Neural cell (in vitro differentiated cells): ENCODE results near the gene CAST. TPM values are rescaled to one million over a fixed set of nuclear protein-coding genes. Genes with fewer than 3 reads are reported as not detected.

Experiments used
- H2AFZ ChIP-seq: fragments of 200-600, 300-800 bp; sonication (generic), shearing (Covaris generic); 2 replicates; pipeline ENCODE4 v1.6.0; 2014; ENCODE audit warnings: low read depth, mild to moderate bottlenecking, antibody characterized with exemption, low read length, moderate library complexity
- H3F3A ChIP-seq: fragments of 200-600 bp; shearing (Covaris generic); 2 replicates; pipeline ENCODE4 v1.6.1; 2016; ENCODE audit warnings: mild to moderate bottlenecking, moderate library complexity, mixed read lengths, antibody characterized with exemption, low read length; ENCODE audit not compliant: insufficient read depth, poor library complexity, severe bottlenecking
- H3K27ac ChIP-seq: fragments of 200-600, 300-800 bp; sonication (generic), shearing (Covaris generic); 2 replicates; pipeline ENCODE4 v1.5.1; 2014; ENCODE audit warnings: mild to moderate bottlenecking, low read length, moderate library complexity
- H3K27me3 ChIP-seq: fragments of 300-800, 200-600 bp; sonication (generic), shearing (Covaris generic); 2 replicates; pipeline ENCODE4 v1.6.0; 2014; ENCODE audit warnings: mild to moderate bottlenecking, low read depth, low read length, moderate library complexity; ENCODE audit not compliant: insufficient read depth
- H3K36me3 ChIP-seq: fragments of 300-800, 200-600 bp; sonication (generic), shearing (Covaris generic); 2 replicates; pipeline ENCODE4 v1.5.1; 2014; ENCODE audit warnings: mild to moderate bottlenecking, antibody characterized with exemption, low read length, moderate library complexity; ENCODE audit not compliant: insufficient read depth
- H3K4me2 ChIP-seq: fragments of 300-800, 200-600 bp; sonication (generic), shearing (Covaris generic); 2 replicates; pipeline ENCODE4 v1.6.0; 2014; ENCODE audit warnings: mild to moderate bottlenecking, low read length
- H3K4me3 ChIP-seq: fragments of 300-800, 200-600 bp; sonication (generic), shearing (Covaris generic); 2 replicates; pipeline ENCODE4 v1.5.1; 2014; ENCODE audit warnings: mild to moderate bottlenecking, low read length, moderate library complexity
- H3K79me2 ChIP-seq: fragments of 200-600 bp; shearing (Covaris generic); replicated peaks from 2 replicates; pipeline ENCODE4 v1.6.0; 2014; ENCODE audit warnings: mild to moderate bottlenecking, low read length, moderate library complexity; ENCODE audit not compliant: insufficient read depth
- H3K9ac ChIP-seq: fragments of 300-800, 200-600 bp; sonication (generic), shearing (Covaris generic); 2 replicates; pipeline ENCODE4 v1.6.1; 2016; ENCODE audit warnings: mild to moderate bottlenecking, low read length, mixed read lengths
- H3K9me2 ChIP-seq: fragments of 200-600 bp; shearing (Covaris generic); 2 replicates; pipeline ENCODE4 v1.6.1; 2016; ENCODE audit warnings: mild to moderate bottlenecking, low read length, mixed read lengths; ENCODE audit not compliant: insufficient read depth
- H3K9me3 ChIP-seq: fragments of 200-600, 300-800 bp; sonication (generic), shearing (Covaris generic); 2 replicates; pipeline ENCODE4 v1.6.1; 2016; ENCODE audit warnings: mild to moderate bottlenecking, mixed run types, low read length, moderate library complexity, mixed read lengths
- H4K20me1 ChIP-seq: fragments of 200-600 bp; shearing (Covaris generic); 2 replicates; pipeline ENCODE4 v1.6.1; 2016; ENCODE audit warnings: mild to moderate bottlenecking, mixed run types; ENCODE audit not compliant: insufficient read depth
- EP300 ChIP-seq: fragments of 450-650 bp; conservative IDR thresholded peaks from 2 replicates; pipeline ENCODE4 v1.6.1; 2014; ENCODE audit warnings: antibody characterized with exemption, mild to moderate bottlenecking, moderate library complexity; ENCODE audit not compliant: poor library complexity, severe bottlenecking
- EZH2 ChIP-seq: fragments of 200-600, 300-800 bp; shearing (Covaris generic), sonication (generic); IDR thresholded peaks from 2 replicates; pipeline ENCODE4 v1.6.1; 2014; ENCODE audit warnings: antibody characterized with exemption, low read length, borderline replicate concordance, mild to moderate bottlenecking; ENCODE audit not compliant: insufficient read depth, poor library complexity, severe bottlenecking
- MXI1 ChIP-seq: fragments of 450-650 bp; conservative IDR thresholded peaks from 2 replicates; pipeline ENCODE4 v1.6.1; 2014; ENCODE audit warnings: antibody characterized with exemption, mild to moderate bottlenecking; ENCODE audit not compliant: poor library complexity, severe bottlenecking
- POLR2AphosphoS5 ChIP-seq: IDR thresholded peaks from 2 replicates; pipeline ENCODE4 v1.6.1; 2012
- RAD21 ChIP-seq: fragments of 450-650 bp; conservative IDR thresholded peaks from 2 replicates; pipeline ENCODE4 v1.6.1; 2014; ENCODE audit warnings: antibody characterized with exemption, mild to moderate bottlenecking, moderate library complexity
- REST ChIP-seq: IDR thresholded peaks from 2 replicates; pipeline ENCODE4 v1.6.1; 2012; ENCODE audit warnings: borderline replicate concordance
- SMC3 ChIP-seq: fragments of 450-650 bp; conservative IDR thresholded peaks from 2 replicates; pipeline ENCODE4 v1.6.1; 2014; ENCODE audit warnings: antibody characterized with exemption, mild to moderate bottlenecking, moderate library complexity; ENCODE audit not compliant: poor library complexity
- TAF1 ChIP-seq: IDR thresholded peaks from 2 replicates; pipeline ENCODE4 v1.6.1; 2012; ENCODE audit warnings: low read depth
- polyA plus RNA-seq: library from polyadenylated mRNA; depleted of rRNA; stranded (reverse); fragments of >200 nt; gene quantifications from 2 replicates; pipeline ENCODE4 v1.2.3, GENCODE V29; 2014
- TF ChIP-seq, protein P1 (sequence below): fragments of 450-650 bp; IDR thresholded peaks from 2 replicates; pipeline ENCODE4 v1.5.1; 2014; ENCODE audit warnings: antibody characterized with exemption, mild to moderate bottlenecking, moderate library complexity; ENCODE audit not compliant: poor library complexity, severe bottlenecking

CAST gene
- polyA plus RNA-seq, 1 donor from 2014 or later: 8.4 TPM

- Histone ChIP-seq H3K4me2 (no peak overlapping the region), H3K27ac (no peak overlapping the region), H3F3A (no peaks in the 10 kb centered on the region), H2AFZ (no peak overlapping the region), H4K20me1 (no peaks in the 10 kb centered on the region), H3K79me2 (no peaks in the 10 kb centered on the region), H3K27me3 (no peaks in the 10 kb centered on the region), H3K9me2 (no peaks in the 10 kb centered on the region), H3K4me3 (no peak overlapping the region), H3K36me3 (no peaks in the 10 kb centered on the region), H3K9me3 (no peaks in the 10 kb centered on the region), H3K9ac (no peak overlapping the region)
- TF ChIP-seq TAF1 (no peak), EZH2 (no peak), POLR2AphosphoS5 (no peak), EP300 (no peak), REST (no peak), SMC3 (no peak), MXI1 (no peak), RAD21 (no peak)
- TF ChIP-seq, protein P1, sequence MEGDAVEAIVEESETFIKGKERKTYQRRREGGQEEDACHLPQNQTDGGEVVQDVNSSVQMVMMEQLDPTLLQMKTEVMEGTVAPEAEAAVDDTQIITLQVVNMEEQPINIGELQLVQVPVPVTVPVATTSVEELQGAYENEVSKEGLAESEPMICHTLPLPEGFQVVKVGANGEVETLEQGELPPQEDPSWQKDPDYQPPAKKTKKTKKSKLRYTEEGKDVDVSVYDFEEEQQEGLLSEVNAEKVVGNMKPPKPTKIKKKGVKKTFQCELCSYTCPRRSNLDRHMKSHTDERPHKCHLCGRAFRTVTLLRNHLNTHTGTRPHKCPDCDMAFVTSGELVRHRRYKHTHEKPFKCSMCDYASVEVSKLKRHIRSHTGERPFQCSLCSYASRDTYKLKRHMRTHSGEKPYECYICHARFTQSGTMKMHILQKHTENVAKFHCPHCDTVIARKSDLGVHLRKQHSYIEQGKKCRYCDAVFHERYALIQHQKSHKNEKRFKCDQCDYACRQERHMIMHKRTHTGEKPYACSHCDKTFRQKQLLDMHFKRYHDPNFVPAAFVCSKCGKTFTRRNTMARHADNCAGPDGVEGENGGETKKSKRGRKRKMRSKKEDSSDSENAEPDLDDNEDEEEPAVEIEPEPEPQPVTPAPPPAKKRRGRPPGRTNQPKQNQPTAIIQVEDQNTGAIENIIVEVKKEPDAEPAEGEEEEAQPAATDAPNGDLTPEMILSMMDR: no peak
Observed at GRCh38 chr5:96669909-96670308, 7.7 kb downstream of the CAST start.

GRCh38 chr5:96671441-96671840, 9.3 kb downstream of the CAST start:
- TF ChIP-seq EZH2 (no peak), MXI1 (no peak), POLR2AphosphoS5 (no peak), EP300 (no peak), REST (no peak), RAD21 (no peak), TAF1 (no peak), SMC3 (no peak)
- TF ChIP-seq, protein P1: no peak
- Histone ChIP-seq H3K79me2 (no peaks in the 10 kb centered on the region), H2AFZ (no peak overlapping the region), H3K9me2 (no peaks in the 10 kb centered on the region), H3K27ac (no peak overlapping the region), H3K9me3 (no peaks in the 10 kb centered on the region), H3F3A (no peaks in the 10 kb centered on the region), H4K20me1 (no peaks in the 10 kb centered on the region), H3K27me3 (no peaks in the 10 kb centered on the region), H3K36me3 (no peaks in the 10 kb centered on the region), H3K4me2 (no peak overlapping the region), H3K4me3 (no peak overlapping the region), H3K9ac (no peak overlapping the region)
